GM13977 (cell line): Measurements from ENCODE around the gene PINLYP.
A peak's percentile ranks its signal among the peaks of the same experiment; 100 is the strongest.

Experiments
- DNase-seq: peaks from one replicate; pipeline ENCODE4 v3.0.0; 2012; ENCODE audit warnings: low spot score
- CTCF ChIP-seq: IDR thresholded peaks from 2 replicates; pipeline ENCODE4 v1.5.1; 2012; ENCODE audit warnings: mild to moderate bottlenecking, control low read depth; ENCODE audit not compliant: insufficient read depth; ENCODE audit errors: extremely low read depth, missing control alignments
- in situ Hi-C: fragments of 300-500 bp; cut with MboI; formaldehyde crosslinking; loops from one replicate; pipeline ENCODE4 v1.12.0; 2022; ENCODE audit warnings: low sequenced_read_pairs, low pct_unique_long_range_greater_than_20kb, mixed read lengths, inconsistent platforms; ENCODE audit not compliant: unreplicated experiment

PINLYP gene

DNA sequence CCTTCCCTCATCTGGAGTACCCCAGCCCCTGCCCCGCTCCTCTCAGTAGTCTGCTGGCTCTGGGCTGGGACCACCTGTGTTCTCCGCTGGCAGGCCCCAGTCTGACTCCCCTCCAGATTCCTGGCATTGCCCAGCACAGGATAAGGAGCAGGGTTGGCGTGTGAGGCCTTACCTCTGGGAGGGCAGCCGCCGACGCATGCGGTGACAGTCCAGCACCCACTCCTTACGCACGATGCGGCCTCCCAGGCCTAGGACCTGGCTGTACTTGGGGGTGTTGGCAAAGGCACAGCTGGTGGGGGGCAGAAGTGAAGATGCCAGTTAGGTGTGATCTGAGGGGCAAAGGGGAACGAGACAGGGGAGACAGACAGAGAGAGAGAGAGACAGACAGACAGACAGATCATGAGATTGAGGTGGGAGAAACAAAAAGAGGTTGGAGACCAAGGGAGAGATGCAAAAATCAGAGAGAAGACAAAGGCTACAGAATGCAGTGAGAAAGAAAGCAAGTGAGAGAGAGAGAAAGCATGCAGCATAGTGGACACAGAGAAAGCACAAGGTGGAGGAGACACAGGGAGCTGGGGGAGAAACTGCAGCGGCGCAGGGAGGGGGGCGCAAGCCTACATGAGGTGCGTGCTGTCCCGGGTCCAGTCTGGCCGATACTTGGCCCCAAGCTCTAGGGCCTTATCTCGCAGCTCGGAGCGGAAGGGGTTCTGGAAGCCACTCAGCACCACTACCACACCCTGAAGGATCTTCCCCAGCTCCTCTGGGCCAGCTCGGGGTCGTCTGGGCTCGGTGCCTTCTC is 24.0 kb upstream of the PINLYP start:
- TF ChIP-seq CTCF, result no peak
- DNase-seq, result no peak
- in situ Hi-C loops, result no loop called here

DNA sequence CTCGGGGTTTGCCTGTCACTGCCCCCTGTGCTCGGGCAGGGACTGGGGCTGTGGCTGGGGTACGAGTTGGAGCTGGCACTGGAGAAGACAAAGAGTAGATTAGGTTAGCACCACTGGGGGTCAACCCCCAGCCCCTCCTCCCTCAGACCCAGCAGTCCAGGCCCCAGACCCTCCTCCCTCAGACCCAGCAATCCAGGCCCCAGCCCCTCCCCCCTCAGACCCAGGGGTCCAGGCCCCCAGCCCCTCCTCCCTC is 23.5 kb upstream of the PINLYP start:
- in situ Hi-C loops, result no loop called here
- no peak for TF ChIP-seq CTCF
- DNase-seq, result no peak

DNA sequence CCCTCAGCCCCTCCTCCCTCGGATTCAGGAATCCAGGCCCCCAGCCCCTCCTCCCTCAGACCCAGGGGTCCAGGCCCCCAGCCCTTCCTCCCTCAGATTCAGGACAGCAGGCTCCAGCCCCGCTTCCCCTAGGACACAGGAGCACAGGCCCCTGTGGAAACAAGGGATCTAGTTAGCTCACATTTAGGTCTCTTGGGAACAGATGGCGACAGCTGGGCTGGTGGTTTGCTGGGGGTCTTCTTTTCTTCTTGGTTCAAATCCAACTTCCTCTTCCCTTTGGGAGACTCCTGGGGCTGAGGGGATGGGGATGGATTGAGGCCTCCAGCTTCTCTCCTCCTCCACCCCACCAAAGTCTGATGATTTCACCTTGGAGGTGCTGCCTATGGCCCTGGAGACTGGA is 23.0 kb upstream of the PINLYP start:
- no peak for DNase-seq
- in situ Hi-C loops, result no loop called here
- no peak for TF ChIP-seq CTCF

- DNase-seq, result no peak
- in situ Hi-C loops, result no loop called here
- TF ChIP-seq CTCF, result no peak
Observed at GRCh38 chr19:43553656-43554055, 21.9 kb upstream of the PINLYP start.

DNA sequence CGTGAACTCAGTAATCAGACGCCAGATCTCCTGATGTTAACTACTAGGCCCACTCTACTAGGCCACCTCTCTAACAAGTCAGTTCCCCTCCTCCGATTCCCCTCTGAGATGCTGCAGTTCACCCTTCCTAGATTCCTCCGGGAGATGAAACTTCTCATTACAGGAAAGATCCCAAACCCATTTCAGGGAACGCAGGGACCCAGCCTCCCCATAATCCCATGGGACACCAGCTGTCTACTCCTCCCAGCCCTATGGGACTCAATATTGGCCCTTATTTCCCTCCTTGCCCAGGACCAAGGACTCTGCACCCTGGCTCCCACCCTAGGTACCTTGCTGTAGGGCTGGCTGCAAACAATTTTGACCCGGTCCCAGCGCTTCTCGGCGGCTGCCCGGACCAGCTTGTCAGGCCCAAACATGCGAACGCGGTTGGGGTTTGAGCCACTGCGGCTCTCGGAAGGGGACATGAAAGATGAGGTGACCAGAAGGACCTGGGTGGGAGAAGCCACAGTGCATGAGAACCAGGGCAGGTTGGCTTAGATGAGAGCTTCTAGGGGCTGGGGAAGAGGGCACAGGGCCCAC is 21.2 kb upstream of the PINLYP start:
- in situ Hi-C loops, result no loop called here
- no peak for DNase-seq
- no peak for TF ChIP-seq CTCF

DNA sequence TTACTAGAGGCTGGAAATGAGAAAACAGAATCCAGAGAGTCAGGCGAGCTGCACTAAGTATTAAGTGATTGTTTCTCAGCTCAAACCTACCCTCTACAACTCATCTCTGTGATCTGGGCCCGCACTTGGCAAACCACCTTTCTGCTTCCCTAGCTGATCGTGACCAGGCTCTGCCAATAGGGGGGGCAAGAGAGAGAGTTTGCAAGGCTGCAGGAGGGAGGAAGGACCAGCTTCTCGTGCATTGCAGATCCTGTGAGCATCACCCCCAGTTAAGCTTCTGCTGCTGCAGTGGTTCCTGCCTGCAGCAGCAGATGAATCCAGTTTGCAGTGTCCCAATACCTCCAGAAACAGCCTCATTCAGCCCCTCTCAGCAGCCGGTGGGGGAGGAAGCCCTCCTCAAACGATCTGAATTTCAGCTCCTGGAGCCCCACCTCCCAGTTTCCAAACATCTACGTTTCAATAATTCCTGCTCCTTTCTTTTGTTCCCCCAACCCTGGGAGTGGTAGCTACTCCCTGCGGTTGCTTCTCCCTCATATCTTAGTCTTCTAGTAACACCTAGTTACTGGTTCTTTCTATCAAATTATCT is 20.3 kb upstream of the PINLYP start:
- in situ Hi-C loops, result no loop called here
- TF ChIP-seq CTCF, result peak; percentile 84
- peak; percentile 83 for DNase-seq

- no peak for DNase-seq
- TF ChIP-seq CTCF, result no peak
- in situ Hi-C loops, result no loop called here
Observed at GRCh38 chr19:43560687-43561086, 14.9 kb upstream of the PINLYP start.
